Panc1 (cell line): Measurements from ENCODE around the gene IFT27. TPM values are rescaled to one million over a fixed set of nuclear protein-coding genes. Genes with fewer than 3 reads are reported as not detected.

Experiments used
- ATAC-seq: fragments of 200-7000 bp; cut with Tn5 transposase; 2 replicates; pipeline ENCODE4 v1.9.1; 2020; ENCODE audit warnings: mild to moderate bottlenecking, moderate library complexity
- BruUV-seq: library from RNA; stranded (reverse); fragments of 400-500 nt; replicated peaks from 2 replicates; lab custom pipeline; 2021; lab: Mats Ljungman, UMichigan
- CTCF ChIA-PET: fragments of 300-600 bp; sonication (Branson Sonifier 250); formaldehyde crosslinking; loops from one replicate; lab custom pipeline; 2022; ENCODE audit warnings: antibody characterized with exemption; lab: Charles Lee
- POLR2A ChIA-PET: fragments of 300-600 bp; sonication (Branson Sonifier 250); formaldehyde crosslinking; loops from one replicate; lab custom pipeline; 2022; ENCODE audit warnings: antibody characterized with exemption; lab: Charles Lee
- DNase-seq: peaks from one replicate; pipeline ENCODE4 v3.0.0-alpha.2; 2010; ENCODE audit warnings: low read depth, low spot score
- H3K27ac ChIP-seq: 2 replicates; pipeline ENCODE4 v1.5.1; 2011; ENCODE audit warnings: mild to moderate bottlenecking, low read length, inconsistent platforms
- H3K27me3 ChIP-seq: fragments of 200-500 bp; sonication (Bioruptor generic); 2 replicates; pipeline ENCODE4 v1.6.0; 2014; ENCODE audit warnings: low read length, inconsistent platforms; ENCODE audit not compliant: control insufficient read depth, insufficient read depth
- H3K36me3 ChIP-seq: fragments of 200-500 bp; sonication (Bioruptor generic); 2 replicates; pipeline ENCODE4 v1.5.1; 2014; ENCODE audit warnings: inconsistent platforms, mild to moderate bottlenecking, low read length, moderate library complexity; ENCODE audit not compliant: control insufficient read depth, insufficient read depth
- H3K4me1 ChIP-seq: 2 replicates; pipeline ENCODE4 v1.5.1; 2011; ENCODE audit warnings: inconsistent platforms, mild to moderate bottlenecking, low read length, moderate library complexity; ENCODE audit not compliant: control insufficient read depth, insufficient read depth
- H3K4me3 ChIP-seq, 2 experiments: 2 replicates each; pipeline ENCODE4 v1.5.1; 2011 to 2012; ENCODE audit warnings: low read depth in 2 of 2, low read length in 2 of 2, mild to moderate bottlenecking in 2 of 2, inconsistent platforms in 1 of 2, moderate library complexity in 1 of 2
- H3K9me3 ChIP-seq: fragments of 200-500 bp; sonication (Bioruptor generic); 2 replicates; pipeline ENCODE4 v1.5.1; 2014; ENCODE audit warnings: low read depth, mild to moderate bottlenecking, inconsistent platforms, low read length, moderate library complexity; ENCODE audit not compliant: control insufficient read depth, insufficient read depth
- POLR2AphosphoS5 ChIP-seq: IDR thresholded peaks from 2 replicates; pipeline ENCODE4 v1.6.1; 2012; ENCODE audit warnings: mild to moderate bottlenecking, low read depth, low read length, moderate library complexity
- SIN3A ChIP-seq: IDR thresholded peaks from 2 replicates; pipeline ENCODE4 v1.6.1; 2012; ENCODE audit warnings: low read depth, mild to moderate bottlenecking, low read length, moderate library complexity, borderline replicate concordance; ENCODE audit not compliant: insufficient read depth
- TCF7L2 ChIP-seq: IDR thresholded peaks from 2 replicates; pipeline ENCODE4 v1.6.1; 2011; ENCODE audit warnings: mild to moderate bottlenecking, low read depth, low read length, inconsistent platforms
- in situ Hi-C: cut with HindIII; loops from 2 replicates; pipeline ENCODE4 v1.10.0; 2016; ENCODE audit warnings: low sequenced_read_pairs, low pct_unique_long_range_greater_than_20kb
- intact Hi-C: fragments of 100-400 bp; cut with micrococcal nuclease; formaldehyde crosslinking; loops from one replicate; pipeline ENCODE4 v1.10.0; 2022; ENCODE audit not compliant: unreplicated experiment
- total RNA-seq: library from RNA; stranded (reverse); gene quantifications from one replicate; pipeline ENCODE4 v1.2.1, GENCODE V29; 2021; ENCODE audit not compliant: unreplicated experiment
- TF ChIP-seq, protein P1 (sequence below): fragments of 450-650 bp; IDR thresholded peaks from 2 replicates; pipeline ENCODE4 v1.5.1; 2017; ENCODE audit warnings: mild to moderate bottlenecking
- TF ChIP-seq, protein P2 (sequence below), 2 experiments: IDR thresholded peaks; 2 replicates each; pipeline ENCODE4 v1.6.1; 2011 to 2012; ENCODE audit warnings: low read depth in 2 of 2, control low read depth in 1 of 2, low read length in 1 of 2, mild to moderate bottlenecking in 1 of 2, moderate library complexity in 1 of 2; ENCODE audit not compliant: insufficient read depth in 1 of 2

Gene IFT27
- total RNA-seq, 1 experiment from 2014 or later: 44.4 TPM

DNA sequence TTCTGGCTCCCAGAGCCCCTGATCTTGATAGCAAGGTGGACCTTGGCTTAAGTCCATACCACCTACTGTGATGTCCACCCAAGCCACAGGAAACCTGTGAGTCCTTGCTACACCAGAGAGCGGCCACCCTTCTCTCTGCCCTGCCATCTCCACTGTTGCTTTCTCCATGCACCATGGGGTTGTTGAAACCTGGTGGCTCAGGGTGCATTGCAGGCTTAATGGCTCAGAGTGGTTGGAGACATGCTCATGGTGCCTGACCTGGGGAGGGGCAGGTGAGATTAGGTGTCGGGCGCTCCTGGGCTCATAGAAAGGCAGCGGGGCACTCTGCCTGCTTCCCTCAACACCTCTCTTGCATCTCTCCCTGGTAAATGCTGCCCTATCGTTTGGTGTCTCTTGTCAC is 47.4 kb downstream of the IFT27 start:
- no peaks in the 10 kb centered on the region for H3K4me1 ChIP-seq
- CTCF ChIA-PET: no interaction called here
- no peaks in the 10 kb centered on the region for H3K9me3 ChIP-seq
- intact Hi-C loops (no loop called here), in situ Hi-C loops (no loop called here)
- BruUV-seq: no TSS peak
- POLR2A ChIA-PET: no interaction called here
- no peaks in the 10 kb centered on the region for H3K27me3 ChIP-seq
- no peaks in the 10 kb centered on the region for H3K36me3 ChIP-seq
- ATAC-seq (no peak), DNase-seq (no peak)
- no peak overlapping the region for H3K27ac ChIP-seq
- no peak for TF ChIP-seq TCF7L2
- TF ChIP-seq, protein P1, sequence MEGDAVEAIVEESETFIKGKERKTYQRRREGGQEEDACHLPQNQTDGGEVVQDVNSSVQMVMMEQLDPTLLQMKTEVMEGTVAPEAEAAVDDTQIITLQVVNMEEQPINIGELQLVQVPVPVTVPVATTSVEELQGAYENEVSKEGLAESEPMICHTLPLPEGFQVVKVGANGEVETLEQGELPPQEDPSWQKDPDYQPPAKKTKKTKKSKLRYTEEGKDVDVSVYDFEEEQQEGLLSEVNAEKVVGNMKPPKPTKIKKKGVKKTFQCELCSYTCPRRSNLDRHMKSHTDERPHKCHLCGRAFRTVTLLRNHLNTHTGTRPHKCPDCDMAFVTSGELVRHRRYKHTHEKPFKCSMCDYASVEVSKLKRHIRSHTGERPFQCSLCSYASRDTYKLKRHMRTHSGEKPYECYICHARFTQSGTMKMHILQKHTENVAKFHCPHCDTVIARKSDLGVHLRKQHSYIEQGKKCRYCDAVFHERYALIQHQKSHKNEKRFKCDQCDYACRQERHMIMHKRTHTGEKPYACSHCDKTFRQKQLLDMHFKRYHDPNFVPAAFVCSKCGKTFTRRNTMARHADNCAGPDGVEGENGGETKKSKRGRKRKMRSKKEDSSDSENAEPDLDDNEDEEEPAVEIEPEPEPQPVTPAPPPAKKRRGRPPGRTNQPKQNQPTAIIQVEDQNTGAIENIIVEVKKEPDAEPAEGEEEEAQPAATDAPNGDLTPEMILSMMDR: no peak
- TF ChIP-seq, protein P2, sequence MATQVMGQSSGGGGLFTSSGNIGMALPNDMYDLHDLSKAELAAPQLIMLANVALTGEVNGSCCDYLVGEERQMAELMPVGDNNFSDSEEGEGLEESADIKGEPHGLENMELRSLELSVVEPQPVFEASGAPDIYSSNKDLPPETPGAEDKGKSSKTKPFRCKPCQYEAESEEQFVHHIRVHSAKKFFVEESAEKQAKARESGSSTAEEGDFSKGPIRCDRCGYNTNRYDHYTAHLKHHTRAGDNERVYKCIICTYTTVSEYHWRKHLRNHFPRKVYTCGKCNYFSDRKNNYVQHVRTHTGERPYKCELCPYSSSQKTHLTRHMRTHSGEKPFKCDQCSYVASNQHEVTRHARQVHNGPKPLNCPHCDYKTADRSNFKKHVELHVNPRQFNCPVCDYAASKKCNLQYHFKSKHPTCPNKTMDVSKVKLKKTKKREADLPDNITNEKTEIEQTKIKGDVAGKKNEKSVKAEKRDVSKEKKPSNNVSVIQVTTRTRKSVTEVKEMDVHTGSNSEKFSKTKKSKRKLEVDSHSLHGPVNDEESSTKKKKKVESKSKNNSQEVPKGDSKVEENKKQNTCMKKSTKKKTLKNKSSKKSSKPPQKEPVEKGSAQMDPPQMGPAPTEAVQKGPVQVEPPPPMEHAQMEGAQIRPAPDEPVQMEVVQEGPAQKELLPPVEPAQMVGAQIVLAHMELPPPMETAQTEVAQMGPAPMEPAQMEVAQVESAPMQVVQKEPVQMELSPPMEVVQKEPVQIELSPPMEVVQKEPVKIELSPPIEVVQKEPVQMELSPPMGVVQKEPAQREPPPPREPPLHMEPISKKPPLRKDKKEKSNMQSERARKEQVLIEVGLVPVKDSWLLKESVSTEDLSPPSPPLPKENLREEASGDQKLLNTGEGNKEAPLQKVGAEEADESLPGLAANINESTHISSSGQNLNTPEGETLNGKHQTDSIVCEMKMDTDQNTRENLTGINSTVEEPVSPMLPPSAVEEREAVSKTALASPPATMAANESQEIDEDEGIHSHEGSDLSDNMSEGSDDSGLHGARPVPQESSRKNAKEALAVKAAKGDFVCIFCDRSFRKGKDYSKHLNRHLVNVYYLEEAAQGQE (IDR thresholded peaks at IDR 0.05; ENCODE audit: insufficient read depth in 1 of 2, low read depth in 2 of 2, low read length in 1 of 2): no peak
- no peak for TF ChIP-seq SIN3A
- TF ChIP-seq POLR2AphosphoS5: no peak
- no peak overlapping the region for H3K4me3 ChIP-seq

DNA sequence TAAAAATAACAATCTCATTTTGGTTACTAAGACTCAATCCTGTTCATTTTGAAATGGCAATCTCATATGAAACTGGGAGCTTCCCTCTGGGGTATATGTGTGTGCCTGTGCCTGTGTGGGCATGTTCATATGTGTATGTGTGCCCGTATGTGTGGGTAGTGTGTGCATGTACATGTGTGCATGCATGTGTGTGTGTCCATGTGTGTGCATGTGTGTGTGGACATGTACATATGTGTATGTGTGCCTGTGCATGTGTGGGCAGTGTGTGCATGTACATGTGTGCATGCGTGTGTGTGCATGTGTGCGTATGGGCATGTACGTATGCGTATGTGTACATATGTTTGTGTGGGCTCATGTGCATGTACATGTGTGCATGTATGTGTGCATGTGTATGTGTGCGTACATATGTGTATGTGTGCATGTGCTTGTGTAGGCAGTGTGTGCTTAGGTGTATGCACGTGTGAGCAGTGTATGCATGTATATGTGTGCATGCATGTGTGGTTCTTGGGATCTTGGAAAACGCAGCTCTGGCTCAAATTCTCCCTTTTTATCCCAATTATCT is 47.9 kb downstream of the IFT27 start:
- H3K36me3 ChIP-seq: no peaks in the 10 kb centered on the region
- H3K27me3 ChIP-seq: no peaks in the 10 kb centered on the region
- intact Hi-C loops (no loop called here), in situ Hi-C loops (no loop called here)
- H3K27ac ChIP-seq: no peak overlapping the region
- CTCF ChIA-PET: no interaction called here
- ATAC-seq: no peak
- no peaks in the 10 kb centered on the region for H3K4me1 ChIP-seq
- H3K9me3 ChIP-seq: no peaks in the 10 kb centered on the region
- DNase-seq: no peak
- BruUV-seq: no TSS peak
- no peak overlapping the region for H3K4me3 ChIP-seq
- POLR2A ChIA-PET: no interaction called here
- TF ChIP-seq TCF7L2 (no peak), POLR2AphosphoS5 (no peak), SIN3A (no peak)
- TF ChIP-seq, protein P2 (IDR thresholded peaks at IDR 0.05; ENCODE audit: insufficient read depth in 1 of 2, low read depth in 2 of 2, low read length in 1 of 2): no peak
- TF ChIP-seq, protein P1: no peak
